Retina (tissue), 1 donor: ENCODE results near the gene SIGLEC8.
"Not testable (repeated sequence)": the region's sequence is repeated elsewhere in the genome, so short reads cannot be mapped to it uniquely, and the experiment has no call there.

ENCODE experiments used
- DNase-seq: peaks from one replicate; pipeline ENCODE4 v3.0.0-alpha.2; 2016

The SIGLEC8 gene

GRCh38 chr19:51472607-51473006 lies 14.4 kb upstream of the SIGLEC8 start:
- no peak for DNase-seq

- no peak for DNase-seq
Measured at GRCh38 chr19:51471527-51471926, 13.3 kb upstream of the SIGLEC8 start.

- DNase-seq = no peak
Measured at GRCh38 chr19:51470966-51471365, 12.7 kb upstream of the SIGLEC8 start.

GRCh38 chr19:51469629-51470028 lies 11.4 kb upstream of the SIGLEC8 start:
- DNase-seq = no peak

- no peak for DNase-seq
Measured at GRCh38 chr19:51469162-51469561, 10.9 kb upstream of the SIGLEC8 start.

- DNase-seq = no peak
Measured at GRCh38 chr19:51468545-51468920, 10.3 kb upstream of the SIGLEC8 start.

GRCh38 chr19:51467864-51468544 lies 9.8 kb upstream of the SIGLEC8 start:
- DNase-seq = no peak

- no peak for DNase-seq
Measured at GRCh38 chr19:51466723-51467122, 8.5 kb upstream of the SIGLEC8 start.

GRCh38 chr19:51463976-51464581 lies 5.8 kb upstream of the SIGLEC8 start:
- DNase-seq = not testable (repeated sequence)

- no peak for DNase-seq
Measured at GRCh38 chr19:51462681-51463080, 4.4 kb upstream of the SIGLEC8 start.

- DNase-seq = no peak
Measured at GRCh38 chr19:51462276-51462675, 4.0 kb upstream of the SIGLEC8 start.

GRCh38 chr19:51461723-51462161 lies 3.5 kb upstream of the SIGLEC8 start:
- DNase-seq = no peak

- peak; percentile 48 for DNase-seq
Measured at GRCh38 chr19:51460164-51460992, 2.1 kb upstream of the SIGLEC8 start.

GRCh38 chr19:51458899-51459505 lies 748 bp upstream of the SIGLEC8 start:
- DNase-seq = no peak

GRCh38 chr19:51457351-51458013 lies 772 bp downstream of the SIGLEC8 start:
- DNase-seq = no peak

GRCh38 chr19:51456541-51457290 lies 1.5 kb downstream of the SIGLEC8 start:
- DNase-seq = no peak

- DNase-seq = no peak
Measured at GRCh38 chr19:51450730-51451307, 7.4 kb downstream of the SIGLEC8 start.

GRCh38 chr19:51448411-51449016 lies 9.7 kb downstream of the SIGLEC8 start:
- DNase-seq = no peak

GRCh38 chr19:51448011-51448410 lies 10.2 kb downstream of the SIGLEC8 start:
- no peak for DNase-seq

GRCh38 chr19:51447510-51447909 lies 10.7 kb downstream of the SIGLEC8 start:
- DNase-seq = not testable (repeated sequence)
